Loucy (cell line): ENCODE results near the gene TUBA4B.

Experiments used
- EZH2phosphoT487 ChIP-seq: fragments of 200-600 bp; IDR thresholded peaks from 2 replicates; pipeline ENCODE4 v1.6.1; 2018; ENCODE audit warnings: antibody characterized with exemption, mild to moderate bottlenecking, moderate library complexity, borderline replicate concordance
- TF ChIP-seq, protein P1 (sequence below): fragments of 200-600 bp; sonication (generic); conservative IDR thresholded peaks from 2 replicates; pipeline ENCODE4 v1.5.1; 2014; ENCODE audit warnings: mild to moderate bottlenecking, antibody characterized with exemption, low read length

DNA sequence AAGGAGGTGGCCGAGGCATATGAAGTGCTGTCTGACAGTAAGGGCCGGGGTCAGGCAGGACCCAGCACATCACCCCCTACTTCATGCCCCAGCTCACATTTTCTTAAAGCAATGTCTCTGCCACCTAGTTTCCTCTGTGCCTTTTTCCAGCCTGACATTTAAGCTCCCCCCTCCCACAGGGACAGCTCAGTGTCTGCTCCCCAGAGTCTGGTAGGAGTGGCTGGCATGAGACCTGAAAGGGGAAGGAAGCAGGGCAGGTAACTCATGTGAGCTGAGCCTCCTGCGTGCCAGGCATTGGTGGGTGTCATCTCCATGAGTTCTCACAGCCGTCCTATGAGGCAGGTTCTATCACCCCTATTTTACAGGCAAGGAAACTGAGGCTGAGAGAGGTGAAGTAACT lies 27.6 kb downstream of the TUBA4B start:
- TF ChIP-seq, protein P1, sequence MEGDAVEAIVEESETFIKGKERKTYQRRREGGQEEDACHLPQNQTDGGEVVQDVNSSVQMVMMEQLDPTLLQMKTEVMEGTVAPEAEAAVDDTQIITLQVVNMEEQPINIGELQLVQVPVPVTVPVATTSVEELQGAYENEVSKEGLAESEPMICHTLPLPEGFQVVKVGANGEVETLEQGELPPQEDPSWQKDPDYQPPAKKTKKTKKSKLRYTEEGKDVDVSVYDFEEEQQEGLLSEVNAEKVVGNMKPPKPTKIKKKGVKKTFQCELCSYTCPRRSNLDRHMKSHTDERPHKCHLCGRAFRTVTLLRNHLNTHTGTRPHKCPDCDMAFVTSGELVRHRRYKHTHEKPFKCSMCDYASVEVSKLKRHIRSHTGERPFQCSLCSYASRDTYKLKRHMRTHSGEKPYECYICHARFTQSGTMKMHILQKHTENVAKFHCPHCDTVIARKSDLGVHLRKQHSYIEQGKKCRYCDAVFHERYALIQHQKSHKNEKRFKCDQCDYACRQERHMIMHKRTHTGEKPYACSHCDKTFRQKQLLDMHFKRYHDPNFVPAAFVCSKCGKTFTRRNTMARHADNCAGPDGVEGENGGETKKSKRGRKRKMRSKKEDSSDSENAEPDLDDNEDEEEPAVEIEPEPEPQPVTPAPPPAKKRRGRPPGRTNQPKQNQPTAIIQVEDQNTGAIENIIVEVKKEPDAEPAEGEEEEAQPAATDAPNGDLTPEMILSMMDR = no peak
- no peak for TF ChIP-seq EZH2phosphoT487
